HUES64 (cell line): Measurements from ENCODE around the gene LIPJ.

Experiments used
- H3K27ac ChIP-seq: 2 replicates; pipeline ENCODE4 v1.7.0; 2013; ENCODE audit warnings: low read depth, low read length, inconsistent platforms
- H3K27me3 ChIP-seq: 2 replicates; pipeline ENCODE4 v1.6.1; 2013; ENCODE audit warnings: mild to moderate bottlenecking, low read length; ENCODE audit not compliant: insufficient read depth
- H3K36me3 ChIP-seq: 2 replicates; pipeline ENCODE4 v1.6.1; 2013; ENCODE audit warnings: mild to moderate bottlenecking, low read length; ENCODE audit not compliant: insufficient read depth
- H3K4me1 ChIP-seq: 2 replicates; pipeline ENCODE4 v1.6.1; 2013; ENCODE audit warnings: mild to moderate bottlenecking, low read length, moderate library complexity; ENCODE audit not compliant: insufficient read depth
- H3K4me3 ChIP-seq: 2 replicates; pipeline ENCODE4 v1.5.1; 2013; ENCODE audit warnings: mild to moderate bottlenecking, low read length, moderate library complexity
- H3K9ac ChIP-seq: 2 replicates; pipeline ENCODE4 v1.6.1; 2013; ENCODE audit warnings: mild to moderate bottlenecking, low read depth, low read length
- H3K9me3 ChIP-seq: 2 replicates; pipeline ENCODE4 v1.6.1; 2013; ENCODE audit warnings: low read depth, low read length; ENCODE audit not compliant: insufficient read depth
- WGBS: fragments of 150-250, 120-280 bp; methylation state at CpG from one replicate; pipeline ENCODE4 v1.1.7; 2013; ENCODE audit warnings: missing lambda C conversion rate; 5-methylcytosine and 5-hydroxymethylcytosine counted together

The LIPJ gene

GRCh38 chr10:88555190-88555908 lies 31.2 kb upstream of the LIPJ start:
- WGBS, result 81% methylated on average over 7 of the region's 7 CpGs
- Histone ChIP-seq H3K4me3 (no peak overlapping the region), H3K36me3 (no peaks in the 10 kb centered on the region), H3K9ac (no peak overlapping the region), H3K27me3 (no peaks in the 10 kb centered on the region), H3K27ac (no peak overlapping the region), H3K4me1 (no peaks in the 10 kb centered on the region), H3K9me3 (no peaks in the 10 kb centered on the region)

- no peaks in the 10 kb centered on the region for H3K27me3 ChIP-seq
- whole genome bisulfite sequencing, result 86% methylated on average over 1 of the region's 1 CpG
- no peak overlapping the region for H3K27ac ChIP-seq
- H3K4me3 ChIP-seq, result no peak overlapping the region
- H3K9me3 ChIP-seq, result no peaks in the 10 kb centered on the region
- no peak overlapping the region for H3K9ac ChIP-seq
- H3K4me1 ChIP-seq, result no peaks in the 10 kb centered on the region
- H3K36me3 ChIP-seq, result no peaks in the 10 kb centered on the region
Measured at GRCh38 chr10:88557256-88557655, 29.3 kb upstream of the LIPJ start.

DNA sequence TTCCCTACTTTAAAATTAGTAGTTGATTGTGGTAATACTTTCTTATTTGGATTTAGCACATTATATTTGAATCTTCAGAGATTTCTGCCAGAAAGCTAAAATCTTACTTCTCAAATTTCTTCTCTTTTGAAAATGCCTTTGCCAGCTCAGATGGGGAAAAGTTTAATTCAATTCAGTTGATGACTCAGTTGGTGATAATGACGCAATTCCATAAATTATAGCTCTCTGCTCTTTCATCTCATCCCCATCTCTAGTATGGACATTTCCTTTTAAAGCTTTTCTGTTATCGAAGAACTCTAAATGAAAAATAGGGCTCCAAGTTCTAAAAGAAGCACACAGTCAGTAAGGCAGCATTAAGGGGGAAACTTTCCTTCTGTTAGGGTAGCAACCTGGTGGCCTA lies 28.9 kb upstream of the LIPJ start:
- H3K4me3 ChIP-seq, result no peak overlapping the region
- WGBS, result 94% methylated on average over 2 of the region's 2 CpGs
- H3K4me1 ChIP-seq, result no peaks in the 10 kb centered on the region
- no peaks in the 10 kb centered on the region for H3K36me3 ChIP-seq
- H3K9me3 ChIP-seq, result no peaks in the 10 kb centered on the region
- no peaks in the 10 kb centered on the region for H3K27me3 ChIP-seq
- no peak overlapping the region for H3K9ac ChIP-seq
- H3K27ac ChIP-seq, result no peak overlapping the region

GRCh38 chr10:88562152-88562551 lies 24.4 kb upstream of the LIPJ start:
- no peak overlapping the region for H3K4me3 ChIP-seq
- 97% methylated on average over 1 of the region's 1 CpG for WGBS
- H3K9ac ChIP-seq, result no peak overlapping the region
- H3K27ac ChIP-seq, result no peak overlapping the region
- no peaks in the 10 kb centered on the region for H3K27me3 ChIP-seq
- no peaks in the 10 kb centered on the region for H3K9me3 ChIP-seq
- H3K4me1 ChIP-seq, result no peaks in the 10 kb centered on the region
- no peaks in the 10 kb centered on the region for H3K36me3 ChIP-seq

- H3K4me1 ChIP-seq, result no peaks in the 10 kb centered on the region
- no CpG with 5 or more reads among the region's 1 CpG for WGBS
Measured at GRCh38 chr10:88565072-88565471, 21.5 kb upstream of the LIPJ start.

DNA sequence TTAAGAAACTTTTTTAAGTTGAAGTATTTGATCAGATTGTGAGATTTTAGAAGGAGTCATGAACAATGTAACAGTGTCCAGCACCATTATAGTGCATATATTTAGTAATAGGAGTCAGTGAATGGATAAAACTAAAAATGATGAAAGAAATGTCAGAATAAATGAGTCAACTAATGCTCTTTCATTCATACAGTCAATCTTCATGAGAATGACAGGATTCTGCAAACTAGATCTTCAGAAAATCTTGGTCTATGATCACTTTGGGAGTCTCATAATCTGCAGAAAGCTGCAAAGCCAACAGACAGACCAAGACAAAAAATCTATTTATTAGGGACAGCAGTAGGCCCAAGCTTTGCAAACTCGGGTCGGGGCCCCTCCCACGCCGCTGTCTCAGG lies 4.2 kb upstream of the LIPJ start:
- peaks cover 16% of the 10 kb centered on the region; the same call in 1 of the 2 replicates for H3K27me3 ChIP-seq
- H3K9me3 ChIP-seq, result no peaks in the 10 kb centered on the region
- peaks cover 4% of the 10 kb centered on the region; the same call in 1 of the 2 replicates for H3K4me1 ChIP-seq
- WGBS, result 6% methylated on average over 4 of the region's 4 CpGs
- H3K36me3 ChIP-seq, result no peaks in the 10 kb centered on the region
- H3K27ac ChIP-seq, result no peak overlapping the region
- no peak overlapping the region for H3K9ac ChIP-seq
- H3K4me3 ChIP-seq, result peak overlapping the region; percentile 74

More at GRCh38 chr10:88565072-88565471, 21.5 kb upstream of the LIPJ start:
- no peaks in the 10 kb centered on the region for H3K36me3 ChIP-seq
- H3K27me3 ChIP-seq, result no peaks in the 10 kb centered on the region
- H3K27ac ChIP-seq, result no peak overlapping the region
- no peaks in the 10 kb centered on the region for H3K9me3 ChIP-seq
- no peak overlapping the region for H3K4me3 ChIP-seq
- H3K9ac ChIP-seq, result no peak overlapping the region

DNA sequence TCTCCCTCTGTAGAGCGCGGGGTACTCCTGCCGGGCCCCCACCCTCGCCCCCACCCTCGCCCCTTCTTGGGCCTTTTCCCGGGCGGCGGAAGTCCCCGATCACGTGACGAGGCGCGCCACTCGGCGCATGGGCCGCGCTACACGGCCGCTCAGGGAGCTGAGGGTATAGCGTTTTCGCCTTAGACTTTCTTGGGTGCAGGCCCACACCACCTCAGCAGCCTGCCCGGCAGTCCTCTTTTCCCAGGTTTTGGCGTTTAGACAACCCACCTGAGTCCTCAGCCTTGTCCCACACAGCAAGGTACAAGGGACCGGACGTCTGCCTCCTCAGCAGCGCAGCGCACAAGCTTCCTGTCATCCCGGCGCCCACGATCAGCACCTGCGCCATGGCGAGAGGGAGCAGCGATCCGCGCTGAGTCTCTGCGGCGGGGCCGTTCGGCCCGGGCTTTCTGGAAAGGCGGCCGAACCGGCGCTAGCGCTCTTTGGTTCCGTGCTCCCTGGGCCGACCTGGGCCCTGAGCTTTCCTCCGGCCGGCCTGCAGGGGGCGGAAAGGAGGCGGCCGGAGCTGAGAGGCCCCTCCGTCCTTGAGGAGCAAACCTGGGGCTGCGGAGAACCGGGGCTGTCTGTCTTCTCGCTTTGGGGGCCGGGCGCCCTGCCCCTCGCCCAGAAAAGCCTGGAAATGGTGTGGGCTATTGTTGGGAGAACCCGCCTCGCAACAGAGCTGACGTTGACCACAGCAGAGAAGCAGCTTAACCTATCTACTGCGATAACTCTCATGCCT lies 3.6 kb upstream of the LIPJ start, which contains the start of gene RNLS:
RNLS (minus strand) TSS at position 513 of the 778 bp plus-strand sequence.
- no peaks in the 10 kb centered on the region for H3K36me3 ChIP-seq
- peak within 1 kb of the TSS; percentile 76 for H3K27ac ChIP-seq
- H3K4me3 ChIP-seq, result peak within 1 kb of the TSS; percentile 74
- peaks cover 4% of the 10 kb centered on the region; the same call in 1 of the 2 replicates for H3K4me1 ChIP-seq
- WGBS, result 3% methylated on average over 63 of the region's 63 CpGs
- H3K27me3 ChIP-seq, result peaks cover 20% of the 10 kb centered on the region; the same call in 1 of the 2 replicates
- H3K9ac ChIP-seq, result peak within 1 kb of the TSS; percentile 84
- H3K9me3 ChIP-seq, result no peaks in the 10 kb centered on the region

DNA sequence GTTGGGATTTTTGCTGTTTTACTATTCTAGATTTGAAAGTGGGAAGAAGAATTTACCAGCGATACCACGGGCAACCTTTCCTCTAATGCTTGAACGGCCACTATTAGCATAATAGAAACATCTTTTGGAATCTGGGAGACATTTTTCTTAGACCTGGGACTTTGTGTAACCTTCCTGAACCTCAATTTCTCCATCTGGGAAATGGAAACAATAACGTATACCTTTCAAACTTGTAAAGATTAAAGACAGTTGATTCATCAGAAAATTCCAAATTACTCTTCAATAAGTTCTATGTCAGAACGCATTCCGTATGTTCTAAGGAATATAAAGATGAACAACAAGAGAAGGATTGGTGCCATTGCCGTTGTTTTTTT lies 3.0 kb upstream of the LIPJ start:
- peak overlapping the region; percentile 84 for H3K9ac ChIP-seq
- peaks cover 4% of the 10 kb centered on the region; the same call in 1 of the 2 replicates for H3K4me1 ChIP-seq
- peaks cover 23% of the 10 kb centered on the region; the same call in 1 of the 2 replicates for H3K27me3 ChIP-seq
- H3K36me3 ChIP-seq, result no peaks in the 10 kb centered on the region
- no peak overlapping the region for H3K27ac ChIP-seq
- 59% methylated on average over 7 of the region's 7 CpGs for WGBS
- H3K4me3 ChIP-seq, result peak overlapping the region; percentile 74
- H3K9me3 ChIP-seq, result no peaks in the 10 kb centered on the region

DNA sequence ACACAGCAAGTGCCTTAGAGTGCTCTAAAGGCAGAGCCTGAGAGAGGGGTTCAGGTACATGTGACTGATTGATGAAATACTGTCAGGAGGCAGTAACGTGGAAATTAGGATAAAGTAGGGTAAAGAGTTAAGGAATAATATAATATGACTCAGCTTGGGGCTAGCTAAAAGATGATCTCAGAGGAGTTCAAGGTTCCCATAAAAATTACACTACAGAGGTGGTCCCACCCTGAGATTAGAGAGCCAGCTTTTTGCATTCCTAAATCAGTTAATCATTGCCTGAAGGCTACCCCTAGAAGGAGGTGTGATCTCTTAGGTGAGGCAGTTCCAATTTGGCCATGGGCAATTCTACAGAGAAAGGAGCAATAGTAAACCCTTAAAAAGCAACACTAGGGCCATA lies 5.8 kb downstream of the LIPJ start:
- Histone ChIP-seq H3K27ac (no peak overlapping the region), H3K9me3 (no peaks in the 10 kb centered on the region), H3K36me3 (no peaks in the 10 kb centered on the region), H3K27me3 (peaks cover 41% of the 10 kb centered on the region), H3K4me1 (no peaks in the 10 kb centered on the region), H3K9ac (no peak overlapping the region), H3K4me3 (no peak overlapping the region)
- 73% methylated on average over 1 of the region's 1 CpG for WGBS

DNA sequence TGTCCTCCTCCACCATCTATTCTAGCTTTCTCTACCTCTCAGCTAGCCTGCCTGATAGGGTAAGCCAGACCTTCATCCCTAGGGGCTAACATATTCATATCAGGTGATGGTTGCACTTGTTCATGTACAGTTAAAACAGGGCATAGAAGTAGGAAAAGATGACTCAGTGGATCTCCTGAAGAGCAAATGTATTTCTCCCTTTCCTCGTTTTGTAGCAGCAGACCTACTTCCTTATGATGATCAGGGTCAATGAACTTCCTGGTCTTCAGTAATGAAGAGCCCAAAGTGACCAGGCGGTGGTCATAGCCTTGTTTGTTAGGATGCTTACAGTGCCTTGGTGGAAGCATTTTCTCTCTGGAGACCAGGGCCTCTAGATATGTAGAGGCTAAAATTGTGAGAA lies 6.3 kb downstream of the LIPJ start:
- 98% methylated on average over 2 of the region's 2 CpGs for WGBS
- Histone ChIP-seq H3K9ac (no peak overlapping the region), H3K36me3 (no peaks in the 10 kb centered on the region), H3K9me3 (no peaks in the 10 kb centered on the region), H3K4me1 (no peaks in the 10 kb centered on the region), H3K27ac (no peak overlapping the region), H3K27me3 (peaks cover 38% of the 10 kb centered on the region), H3K4me3 (no peak overlapping the region)

GRCh38 chr10:88594482-88594881 lies 7.9 kb downstream of the LIPJ start:
- Histone ChIP-seq H3K9ac (no peak overlapping the region), H3K4me3 (no peak overlapping the region), H3K36me3 (no peaks in the 10 kb centered on the region), H3K9me3 (no peaks in the 10 kb centered on the region), H3K4me1 (no peaks in the 10 kb centered on the region), H3K27ac (no peak overlapping the region), H3K27me3 (peaks cover 27% of the 10 kb centered on the region)
- no CpG with 5 or more reads among the region's 1 CpG for WGBS
